HG03097 (cell line): ENCODE results near the gene LRRC63.
"Not testable (repeated sequence)": the region's sequence is repeated elsewhere in the genome, so short reads cannot be mapped to it uniquely, and the experiment has no call there.

Experiments
- ATAC-seq: cut with Tn5 transposase; IDR thresholded peaks from one replicate; pipeline ENCODE4 v1.9.1; 2021; ENCODE audit not compliant: unreplicated experiment, low FRiP score

The LRRC63 gene

DNA sequence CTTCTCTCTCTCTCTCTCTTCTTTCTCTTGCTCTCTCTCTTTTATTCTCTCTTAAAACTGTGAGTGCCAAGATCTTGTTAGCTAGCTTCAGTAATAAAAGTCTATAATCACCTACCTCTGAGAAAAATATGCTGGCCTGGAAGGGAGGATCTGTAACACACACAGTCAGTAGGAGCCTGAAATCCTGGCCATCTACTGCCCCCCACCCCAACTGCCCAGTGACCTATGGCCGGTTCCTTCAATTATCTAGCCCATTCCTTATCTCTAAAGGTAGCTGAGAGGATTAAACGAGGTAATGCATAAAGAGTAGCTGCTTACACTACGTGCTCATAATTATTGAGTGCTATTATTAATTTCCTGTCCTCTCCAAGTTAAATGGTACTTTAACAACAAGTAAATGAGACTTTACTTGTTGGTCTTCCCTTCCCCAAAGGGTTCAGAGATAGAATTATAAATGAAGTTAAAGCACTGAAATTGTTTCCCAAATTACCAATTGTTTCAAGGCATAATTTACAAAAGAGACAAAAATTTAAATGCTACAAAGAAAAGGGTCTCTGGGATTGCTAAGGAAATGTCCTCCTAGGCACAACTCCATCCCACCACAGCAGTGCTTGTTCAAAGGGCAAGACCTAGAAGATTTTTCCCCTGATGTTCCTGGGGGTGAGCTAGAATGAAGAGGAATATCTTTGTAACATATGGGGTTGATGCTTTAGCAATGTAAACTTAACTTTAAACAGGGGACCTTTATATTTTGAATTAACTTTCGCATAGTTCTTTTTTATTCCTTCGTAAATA lies 31.6 kb upstream of the LRRC63 start:
- ATAC-seq, result no peak

GRCh38 chr13:46181377-46181839 lies 30.3 kb upstream of the LRRC63 start:
- no peak for ATAC-seq

- ATAC-seq, result peak; percentile 66
These were observed 29.8 kb upstream of the LRRC63 start, which contains the start of gene LCP1 for GRCh38 chr13:46181840-46182490. Gene LCP1, minus strand, starts transcription at chr13:46182177. Its CDS starts 22,515 bp downstream, at chr13:46159662.

GRCh38 chr13:46182491-46182877 lies 29.2 kb upstream of the LRRC63 start:
- peak; percentile 4 for ATAC-seq

GRCh38 chr13:46183018-46183946 lies 28.4 kb upstream of the LRRC63 start:
- no peak for ATAC-seq

DNA sequence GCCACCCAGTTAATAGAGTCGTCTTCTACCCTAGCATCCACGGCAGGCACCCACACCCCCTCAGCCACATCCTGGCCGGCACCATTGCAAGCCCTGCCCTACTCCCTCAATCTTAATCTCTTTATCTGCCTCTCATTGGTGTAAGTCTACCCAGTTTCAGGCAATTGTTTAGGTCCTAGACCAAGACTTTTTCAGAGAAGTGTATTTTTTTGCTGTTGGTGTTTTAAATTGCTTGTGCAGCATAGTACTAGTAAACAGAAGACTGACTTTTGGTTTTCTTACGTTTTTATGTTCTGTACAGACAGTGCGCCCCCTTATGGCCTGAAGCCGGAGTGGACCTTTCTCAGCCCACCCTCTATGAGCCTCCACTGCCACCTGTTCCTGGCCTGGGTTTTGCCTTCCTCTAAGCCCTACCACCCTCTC lies 27.4 kb upstream of the LRRC63 start:
- ATAC-seq, result peak; percentile 36

DNA sequence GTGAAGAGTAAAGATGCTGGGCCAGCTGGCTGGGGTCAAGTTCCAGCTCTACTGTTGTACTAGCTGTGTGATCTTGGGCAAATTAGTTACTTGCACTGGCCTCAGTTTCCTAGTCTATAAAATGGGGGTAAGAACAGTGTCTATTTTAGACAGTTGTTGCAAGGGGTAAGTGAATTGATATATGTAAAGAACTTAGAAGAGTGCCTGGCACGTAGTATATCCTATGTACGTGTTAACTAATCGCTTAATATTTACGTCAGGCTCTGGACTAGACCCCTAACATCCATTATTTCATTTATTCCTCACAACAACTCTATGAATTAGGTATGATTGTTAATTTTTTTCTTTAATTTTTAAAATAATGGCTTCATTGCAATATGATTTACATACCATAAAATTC lies 26.1 kb upstream of the LRRC63 start:
- ATAC-seq, result no peak

- ATAC-seq, result no peak
These were observed 19.3 kb upstream of the LRRC63 start for GRCh38 chr13:46192412-46192811.

DNA sequence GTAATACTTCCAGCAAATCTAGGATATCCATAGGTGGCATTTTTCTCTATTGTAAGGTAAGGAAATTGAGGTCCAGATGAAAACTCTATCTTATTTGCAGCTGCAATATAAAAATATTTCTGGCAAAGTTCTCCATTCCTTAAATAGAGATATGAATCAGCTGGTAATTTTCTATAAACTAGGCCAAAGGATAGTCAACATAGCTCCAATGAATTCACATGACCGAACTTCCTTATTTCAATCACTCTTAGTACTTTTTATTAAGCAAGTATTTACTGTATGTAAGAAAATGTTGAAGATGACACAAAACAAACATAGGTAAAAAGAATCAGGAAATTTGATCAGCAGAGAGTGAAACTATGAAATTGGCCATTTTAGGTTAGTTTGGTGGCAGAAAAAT lies 16.7 kb upstream of the LRRC63 start:
- ATAC-seq, result no peak

GRCh38 chr13:46197299-46198048 lies 14.3 kb upstream of the LRRC63 start:
- no peak for ATAC-seq

- no peak for ATAC-seq
These were observed 13.0 kb upstream of the LRRC63 start for GRCh38 chr13:46198696-46199193.

DNA sequence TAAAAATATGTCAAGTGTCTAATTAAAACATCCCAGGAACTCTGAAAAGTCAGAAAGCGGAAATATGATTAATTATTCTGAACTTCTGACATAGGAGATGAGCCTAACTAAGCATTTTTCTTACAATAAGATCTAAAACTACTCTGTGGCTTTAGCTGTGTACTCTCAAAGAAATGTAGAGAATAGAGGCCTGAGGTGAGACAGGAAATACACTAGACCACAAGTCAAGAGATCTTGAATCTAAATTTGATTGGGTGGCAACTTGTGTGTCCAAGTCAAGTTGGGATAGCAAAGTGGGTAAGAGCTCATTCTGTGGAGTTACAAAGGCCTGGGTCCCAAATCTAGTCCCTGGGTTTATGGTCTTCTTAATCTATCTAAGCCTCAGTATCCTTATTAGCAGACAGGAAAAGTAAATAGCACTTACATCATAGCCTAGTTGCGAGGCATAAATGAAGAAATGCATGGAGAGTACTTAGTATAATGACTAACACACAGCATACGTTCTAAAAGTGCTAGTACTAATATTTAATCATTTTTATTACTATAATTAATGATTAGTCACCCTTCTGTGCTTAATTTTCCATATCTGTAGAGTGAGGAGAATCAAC lies 9.4 kb upstream of the LRRC63 start:
- ATAC-seq, result no peak

GRCh38 chr13:46202966-46203365 lies 8.8 kb upstream of the LRRC63 start:
- no peak for ATAC-seq

DNA sequence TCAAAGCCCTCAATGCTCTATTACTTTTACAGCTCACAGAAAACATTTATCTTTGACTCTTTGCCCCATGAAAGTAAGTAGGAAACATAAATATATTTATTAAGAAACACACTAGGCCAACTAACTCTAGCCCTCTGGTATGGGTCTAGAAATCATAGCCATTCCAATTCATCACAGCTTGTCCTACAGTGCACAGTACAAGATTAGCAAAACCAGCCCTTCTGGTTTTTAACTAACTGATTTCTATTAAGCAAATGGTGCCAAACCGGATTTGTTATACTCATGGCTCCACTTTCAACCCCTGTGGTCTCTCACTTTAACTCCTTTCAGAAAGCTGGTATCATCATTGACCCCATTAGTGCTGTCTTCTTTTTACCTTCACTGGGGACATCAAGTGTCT lies 5.6 kb upstream of the LRRC63 start:
- ATAC-seq, result no peak

DNA sequence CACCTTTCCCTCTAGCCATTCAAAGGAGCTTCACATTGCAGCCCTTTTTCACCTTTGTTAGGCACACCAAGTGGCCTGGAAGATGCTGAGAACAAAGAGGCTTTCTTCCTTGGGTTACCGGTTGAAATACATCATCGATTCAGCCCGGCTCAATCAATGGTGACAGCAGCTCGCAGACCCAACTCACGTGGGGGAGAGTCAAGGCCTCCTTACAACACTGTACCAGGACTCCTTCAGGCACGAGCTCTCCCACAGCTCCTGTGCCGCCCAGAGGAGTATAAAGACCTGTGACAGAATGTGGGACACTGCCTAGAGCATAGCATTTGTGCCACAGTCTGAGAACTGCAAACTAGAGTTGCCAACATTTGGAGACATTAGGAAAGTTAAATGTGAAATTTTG lies 3.9 kb upstream of the LRRC63 start:
- ATAC-seq, result no peak

GRCh38 chr13:46210362-46211083 lies 1.2 kb upstream of the LRRC63 start:
- ATAC-seq, result no peak

- ATAC-seq, result no peak
These were observed 629 bp upstream of the LRRC63 start for GRCh38 chr13:46211116-46211482.

DNA sequence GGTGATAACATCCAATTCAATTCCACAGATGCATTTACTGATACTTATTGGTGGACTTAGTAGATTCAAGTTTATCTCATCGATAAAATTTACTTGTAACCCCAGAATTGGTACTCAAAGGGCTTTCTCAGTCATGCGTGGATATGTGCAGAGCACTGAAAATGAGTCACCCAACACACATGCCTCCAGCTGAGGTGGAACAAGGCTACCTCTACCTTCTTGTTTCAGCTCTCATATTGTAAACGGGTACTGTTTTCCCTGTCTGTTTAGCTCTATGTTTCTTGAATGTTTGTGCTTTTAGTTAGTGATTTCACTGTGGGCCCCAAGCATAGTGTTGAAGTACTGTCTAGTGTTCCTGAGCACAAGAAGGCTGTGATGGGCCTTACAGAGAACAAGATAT lies 1.5 kb downstream of the LRRC63 start:
- ATAC-seq, result no peak

DNA sequence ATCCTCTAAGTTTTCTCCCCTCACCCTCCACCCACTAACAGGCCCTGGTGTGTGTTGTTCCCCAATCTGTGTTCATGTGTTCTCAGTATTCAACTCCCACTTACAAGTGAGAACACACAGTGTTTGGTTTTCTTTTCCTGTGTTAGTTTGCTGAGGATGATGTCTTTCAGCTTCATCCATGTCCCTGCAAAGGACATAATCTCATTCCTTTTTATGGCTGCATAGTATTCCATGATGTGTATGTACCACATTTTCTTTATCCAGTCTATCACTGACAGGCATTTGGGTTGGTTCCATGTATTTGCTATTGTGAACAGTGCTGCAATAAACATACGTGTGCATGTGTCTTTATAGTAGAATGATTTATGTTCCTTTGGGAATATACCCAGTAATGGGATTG lies 3.0 kb downstream of the LRRC63 start:
- ATAC-seq, result not testable (repeated sequence)
